GM19372 (cell line): ENCODE results near the gene MXD3.
"Not testable (repeated sequence)": the region's sequence is repeated elsewhere in the genome, so short reads cannot be mapped to it uniquely, and the experiment has no call there.

Experiments used
- ATAC-seq: cut with Tn5 transposase; IDR thresholded peaks from one replicate; pipeline ENCODE4 v1.9.1; 2021; ENCODE audit warnings: mild to moderate bottlenecking, low read depth, moderate library complexity; ENCODE audit not compliant: unreplicated experiment

Gene MXD3

DNA sequence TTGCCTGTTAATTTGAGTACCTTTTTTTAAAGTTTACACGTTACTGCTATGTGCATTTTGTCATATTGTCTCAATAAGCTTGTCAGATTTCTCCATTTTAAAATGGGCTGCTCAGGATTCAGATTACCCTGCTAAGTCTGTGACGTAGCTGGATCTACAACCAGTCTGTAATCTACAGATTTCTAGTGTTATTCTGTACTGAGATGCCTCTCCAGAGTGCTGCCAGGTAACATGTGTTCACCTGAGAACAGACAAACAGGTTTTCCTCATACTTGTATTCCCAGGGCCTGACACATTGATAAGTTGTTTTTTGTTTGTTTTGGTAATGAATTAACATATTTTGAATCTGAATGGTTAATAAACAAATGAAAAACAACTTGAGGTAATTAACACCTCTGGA, 23.5 kb downstream of the MXD3 start:
- ATAC-seq = no peak

DNA sequence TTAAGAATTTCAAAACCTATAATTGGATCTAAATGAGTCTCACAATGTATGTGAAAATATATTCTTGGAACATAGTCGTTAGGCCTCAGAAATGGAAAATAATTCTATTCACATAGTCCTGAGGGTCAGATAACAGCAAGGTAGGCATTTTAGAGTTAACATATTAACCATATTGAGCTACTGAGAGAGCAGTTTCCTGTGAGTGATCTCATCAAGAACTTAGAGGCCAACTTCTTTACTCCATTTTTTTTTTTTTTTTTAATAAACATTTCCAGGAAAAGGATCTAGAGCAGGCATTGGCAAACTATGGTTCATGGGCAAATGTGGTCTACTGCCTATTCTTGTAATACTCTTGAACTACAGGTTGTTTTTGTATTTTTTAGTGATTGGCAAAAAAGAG, 34.8 kb downstream of the MXD3 start:
- ATAC-seq = no peak

DNA sequence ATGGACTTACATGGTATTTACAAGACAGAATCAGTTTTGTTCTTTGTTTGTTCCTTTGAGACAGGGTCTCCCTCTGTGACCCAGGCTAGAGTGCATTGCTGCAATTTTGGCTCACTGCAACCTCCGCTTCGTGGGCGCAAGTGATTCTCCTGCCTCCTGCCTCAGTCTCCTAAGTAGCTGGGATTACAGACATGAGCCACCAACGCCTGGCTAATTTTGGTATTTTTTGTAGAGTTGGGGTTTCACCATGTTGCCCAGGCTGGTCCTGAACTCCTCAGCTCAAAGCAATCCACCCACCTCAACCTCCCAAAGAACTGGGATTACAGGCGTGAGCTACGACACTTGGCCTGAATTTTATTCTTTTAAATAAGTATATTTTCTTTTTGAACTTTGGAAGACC, 35.8 kb downstream of the MXD3 start:
- ATAC-seq = no peak

DNA sequence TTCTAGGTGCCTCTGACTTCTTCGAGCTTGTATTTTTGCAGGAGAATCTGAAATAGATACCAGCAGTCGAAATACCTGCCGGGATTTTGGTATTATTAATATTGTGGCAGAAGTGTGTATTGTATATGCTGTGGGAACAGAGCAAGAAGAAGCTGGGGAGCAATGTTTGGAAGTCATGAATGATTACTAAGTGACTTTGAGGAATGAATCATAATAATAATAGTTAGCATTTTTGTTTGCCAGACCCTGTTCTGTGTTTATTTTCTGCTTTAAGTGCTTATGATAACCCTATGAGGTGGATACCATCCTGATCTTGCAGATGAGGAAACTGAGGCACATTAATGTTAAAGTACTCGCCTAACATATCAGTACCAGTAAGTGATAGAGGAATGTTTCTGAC, 40.6 kb downstream of the MXD3 start:
- no peak for ATAC-seq

DNA sequence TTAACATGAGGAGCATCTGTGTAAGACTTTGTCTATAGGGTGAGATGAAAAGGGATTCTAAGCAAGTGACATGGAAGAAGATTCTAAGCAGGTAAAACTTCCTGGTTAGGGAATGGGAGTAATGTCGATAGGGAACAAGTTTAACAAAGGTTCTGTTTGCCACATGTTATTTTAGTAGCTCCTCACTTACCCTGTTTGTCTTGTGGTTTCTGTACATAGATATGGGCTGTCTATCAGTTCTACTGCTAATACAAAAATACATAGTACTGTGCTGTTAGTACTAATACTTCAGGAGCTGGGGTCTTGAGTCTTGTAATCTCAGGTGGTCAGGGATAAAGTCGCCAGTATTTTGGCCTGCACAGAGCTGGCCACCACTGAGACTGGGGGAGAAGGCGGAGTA, 41.0 kb downstream of the MXD3 start:
- ATAC-seq = no peak

DNA sequence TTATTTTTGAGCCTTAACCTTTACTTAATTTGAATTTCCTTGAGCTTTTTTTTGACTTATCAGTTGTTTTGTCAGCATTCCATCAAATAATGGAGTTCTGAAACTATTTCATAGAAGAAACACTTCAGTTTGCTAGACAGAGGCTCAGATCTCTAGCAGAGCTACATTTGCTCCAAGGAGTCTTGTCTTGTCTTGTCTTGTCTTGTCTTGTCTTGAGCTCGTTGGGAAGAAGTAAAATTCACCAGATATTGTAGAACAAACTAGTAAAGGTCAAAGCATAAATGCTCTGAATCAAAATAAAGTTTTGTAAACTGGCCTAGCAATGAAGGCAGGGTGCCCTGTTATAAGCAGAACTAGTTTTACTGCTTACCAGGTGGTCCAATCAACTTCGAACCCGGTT, 41.7 kb downstream of the MXD3 start:
- no peak for ATAC-seq

DNA sequence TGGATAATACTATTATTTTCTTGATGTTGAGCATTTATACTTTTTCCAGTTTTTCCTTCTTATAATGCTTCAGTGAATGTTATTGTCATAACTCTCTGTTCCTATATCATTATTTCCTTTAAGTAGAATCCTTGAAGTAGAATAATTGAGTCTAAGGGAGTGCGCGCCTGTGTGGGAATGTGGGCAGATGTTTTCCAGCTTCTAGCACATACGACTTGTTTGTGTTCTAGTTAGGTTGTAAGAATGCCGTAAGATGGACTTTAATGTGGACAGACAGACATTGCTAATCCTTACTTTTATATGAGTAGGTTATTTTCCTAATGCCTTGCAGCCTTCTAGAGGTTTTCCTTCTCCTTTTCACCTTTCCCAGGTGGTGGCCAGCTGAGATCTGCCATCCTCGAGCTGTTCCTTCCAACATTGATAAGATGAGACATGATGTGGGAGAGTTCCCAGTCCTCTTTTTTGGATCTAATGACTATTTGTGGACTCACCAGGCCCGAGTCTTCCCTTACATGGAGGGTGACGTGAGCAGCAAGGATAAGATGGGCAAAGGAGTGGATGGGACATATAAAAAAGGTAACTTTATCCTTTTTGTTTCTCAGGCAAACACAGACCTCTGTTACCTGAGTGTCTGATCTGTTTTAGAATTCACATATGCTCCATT, 42.3 kb downstream of the MXD3 start:
- ATAC-seq = no peak

DNA sequence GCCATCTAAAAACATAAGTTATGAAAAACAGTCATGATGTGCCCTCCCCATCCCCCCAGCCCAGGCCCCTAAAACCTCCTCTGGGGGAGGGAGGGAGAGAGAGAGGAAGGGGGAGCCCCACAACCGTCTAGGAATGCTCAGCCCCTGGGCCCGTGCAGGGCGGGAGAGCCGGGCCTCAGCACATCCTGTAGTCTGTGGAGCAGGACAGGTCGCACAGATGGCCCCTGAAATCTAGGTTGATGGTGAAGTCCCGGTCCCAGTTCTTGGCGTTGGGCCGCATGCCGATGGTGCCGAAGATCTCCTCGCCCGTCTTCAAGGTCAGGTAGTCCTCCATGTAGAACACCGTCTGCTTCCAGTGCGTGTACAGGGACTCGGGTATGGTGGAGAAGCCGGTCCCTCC, 46.3 kb downstream of the MXD3 start:
- no peak for ATAC-seq

DNA sequence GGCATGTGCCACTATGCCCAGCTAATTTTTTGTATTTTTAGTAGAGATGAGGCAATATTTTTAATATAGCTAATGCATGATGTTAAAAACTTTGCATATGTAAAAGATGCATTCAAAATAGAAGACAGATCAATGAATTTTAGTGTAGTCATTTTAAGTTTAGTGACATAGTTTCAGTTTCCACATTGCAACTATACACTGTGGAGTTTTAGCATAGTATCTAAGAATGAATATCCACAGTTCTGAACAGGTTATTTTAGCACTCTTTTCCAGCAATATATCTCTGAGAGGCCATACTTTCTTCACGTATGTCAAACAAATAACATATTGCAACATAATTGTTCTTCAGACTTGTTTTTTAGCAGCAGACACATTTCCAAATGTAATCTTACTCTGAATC, 47.5 kb downstream of the MXD3 start:
- ATAC-seq = no peak

DNA sequence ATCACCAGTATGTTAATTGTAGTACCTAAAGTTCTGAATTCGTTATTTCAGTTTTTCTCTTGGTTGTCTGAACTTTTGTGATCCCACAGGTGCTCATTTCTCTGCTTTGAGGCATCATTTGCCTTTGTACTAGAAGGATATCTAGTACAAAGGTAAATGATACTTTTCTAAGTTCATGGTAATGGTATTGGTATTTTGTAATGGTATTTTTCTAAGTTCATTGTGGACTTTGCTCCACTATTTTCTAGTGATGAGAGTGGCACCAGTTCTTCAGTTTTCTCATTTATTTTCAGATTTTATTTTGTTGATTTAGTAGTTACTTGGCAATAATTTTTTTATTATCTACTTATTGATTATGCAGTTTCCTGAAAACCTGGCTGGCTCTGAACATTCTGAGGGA, 50.2 kb downstream of the MXD3 start:
- no peak for ATAC-seq

DNA sequence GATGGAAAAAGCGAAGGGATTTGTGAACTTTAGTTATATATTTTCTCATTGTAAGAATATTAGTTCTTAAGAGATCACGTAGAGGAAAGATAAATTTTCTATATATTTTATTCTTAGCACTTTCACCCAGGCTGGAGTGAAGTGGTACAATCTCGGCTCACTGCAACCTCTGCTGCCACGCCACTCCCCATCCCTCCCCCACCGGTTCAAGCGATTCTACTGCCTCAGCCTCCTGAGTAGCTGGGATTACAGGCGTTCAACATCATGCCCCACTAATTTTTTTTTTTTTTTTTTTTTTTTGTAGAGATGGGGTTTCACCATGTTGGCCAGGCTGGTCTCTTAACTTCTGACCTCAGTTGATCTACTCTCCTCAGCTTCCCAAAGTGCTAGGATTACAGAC, 50.7 kb downstream of the MXD3 start:
- ATAC-seq = no peak

DNA sequence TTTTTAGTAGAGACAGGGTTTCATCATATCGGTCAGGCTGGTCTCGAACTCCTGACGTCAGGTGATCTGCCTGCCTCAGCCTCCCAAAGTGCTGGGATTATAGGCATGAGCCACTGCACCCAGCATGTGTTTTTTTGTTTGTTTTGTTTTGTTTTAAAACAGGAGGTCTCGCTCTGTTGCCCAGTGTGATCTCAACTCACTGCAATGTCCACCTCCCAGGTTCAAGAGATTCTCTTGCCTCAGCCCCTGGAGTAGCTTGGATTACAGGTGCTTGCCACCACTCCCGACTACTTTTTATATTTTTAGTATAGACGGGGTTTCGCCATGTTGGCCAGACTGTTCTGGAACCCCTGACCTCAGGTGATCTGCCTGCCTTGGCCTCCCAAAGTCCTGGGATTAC, 53.0 kb downstream of the MXD3 start:
- not testable (repeated sequence) for ATAC-seq
